ENCODE data around the gene PTPRT. TPM values are rescaled to one million over a fixed set of nuclear protein-coding genes. Genes with fewer than 3 reads are reported as not detected.

Gene PTPRT
- total RNA-seq, 4 donors from 2014 or later: 0.67 to 2.5 (median 1.0) TPM

DNA sequence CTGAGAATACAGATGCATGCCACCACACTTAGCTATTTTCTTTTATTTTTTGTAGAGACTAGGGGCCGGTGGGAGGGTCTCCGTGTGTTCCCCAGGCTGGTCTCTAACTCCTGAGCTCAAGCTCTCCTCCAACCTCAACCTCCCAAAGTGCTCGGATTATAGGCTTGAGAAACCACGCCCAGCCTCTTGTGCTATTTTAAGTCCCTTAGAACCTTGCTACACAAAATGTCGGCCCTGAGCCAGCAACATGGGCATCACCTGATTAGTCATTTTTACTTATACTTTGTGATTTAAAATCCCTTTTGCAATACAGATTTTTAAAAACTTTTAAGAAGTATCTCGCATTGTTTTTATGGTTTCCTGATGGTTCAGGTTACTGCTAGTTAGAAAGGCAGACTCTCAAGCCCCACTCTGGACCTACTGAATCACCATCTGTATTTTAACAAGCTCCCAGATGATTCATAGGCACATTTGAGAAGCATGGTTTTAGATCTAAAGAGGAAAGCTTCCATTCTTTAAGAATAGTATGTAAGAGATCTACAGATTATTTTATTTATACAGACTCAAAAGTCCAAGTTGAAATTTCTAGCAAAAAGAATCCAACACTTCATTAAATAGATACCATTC is 186.3 kb downstream of the PTPRT start:
- Histone ChIP-seq H3K36me3 (no peaks in the 10 kb centered on the region), H3K9me3 (no peaks in the 10 kb centered on the region), H3K4me1 (no peaks in the 10 kb centered on the region), H3K27ac (no peak overlapping the region), H3K4me3 (no peak overlapping the region), H3K27me3 (no peaks in the 10 kb centered on the region)
- TF ChIP-seq CTCF (IDR thresholded peaks at IDR 0.05): no peak
- no peak for TF ChIP-seq POLR2A (IDR thresholded peaks at IDR 0.05)
- DNase-seq: no peak

DNA sequence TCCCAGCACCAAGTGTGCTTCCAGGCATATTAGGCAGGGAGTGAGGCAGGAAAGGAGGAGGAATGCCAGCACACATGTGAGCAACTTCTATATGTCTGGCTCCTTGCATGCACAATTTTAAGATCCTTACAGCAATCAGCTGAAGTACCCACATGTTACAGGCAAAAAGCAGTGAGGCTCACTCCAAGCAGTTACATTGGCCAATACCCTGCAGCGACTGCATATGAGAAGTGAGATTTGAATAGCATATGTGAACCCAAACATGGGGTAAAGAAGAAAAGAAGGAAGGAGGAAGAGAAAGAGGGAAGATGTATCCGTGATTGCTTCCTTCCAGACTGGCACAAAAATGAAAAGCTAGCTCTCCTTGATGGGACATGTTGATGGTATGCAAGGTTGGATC is 193.6 kb downstream of the PTPRT start:
- Histone ChIP-seq H3K27ac (no peak overlapping the region), H3K27me3 (no peaks in the 10 kb centered on the region), H3K9me3 (no peaks in the 10 kb centered on the region), H3K36me3 (no peaks in the 10 kb centered on the region), H3K4me3 (no peak overlapping the region), H3K4me1 (no peaks in the 10 kb centered on the region)
- DNase-seq: no peak
- no peak for TF ChIP-seq CTCF (IDR thresholded peaks at IDR 0.05)
- TF ChIP-seq POLR2A (IDR thresholded peaks at IDR 0.05): no peak

DNA sequence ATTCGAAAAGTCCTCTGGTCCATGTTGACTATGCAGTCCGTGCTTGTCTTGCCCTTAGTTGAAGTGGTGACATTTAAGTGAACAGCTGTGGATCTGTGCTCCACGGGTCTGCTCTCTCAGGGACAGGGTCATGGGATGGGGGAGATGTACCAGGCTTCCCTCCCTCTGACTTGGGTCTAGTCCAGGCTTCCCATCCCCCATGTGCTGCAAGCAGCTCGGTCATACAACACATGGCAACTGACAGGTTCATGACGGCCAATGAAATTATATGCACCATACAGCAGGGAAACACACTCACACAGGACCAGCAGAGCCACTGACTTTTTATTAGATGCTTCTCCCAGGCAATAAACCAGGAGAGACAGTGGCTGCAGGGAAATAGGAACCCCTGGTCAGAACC is 201.4 kb downstream of the PTPRT start:
- no peak for DNase-seq
- Histone ChIP-seq H3K4me3 (no peak overlapping the region), H3K27ac (no peak overlapping the region), H3K4me1 (no peaks in the 10 kb centered on the region), H3K27me3 (no peaks in the 10 kb centered on the region), H3K9me3 (no peaks in the 10 kb centered on the region), H3K36me3 (no peaks in the 10 kb centered on the region)
- TF ChIP-seq CTCF (IDR thresholded peaks at IDR 0.05): no peak
- TF ChIP-seq POLR2A (IDR thresholded peaks at IDR 0.05): no peak

DNA sequence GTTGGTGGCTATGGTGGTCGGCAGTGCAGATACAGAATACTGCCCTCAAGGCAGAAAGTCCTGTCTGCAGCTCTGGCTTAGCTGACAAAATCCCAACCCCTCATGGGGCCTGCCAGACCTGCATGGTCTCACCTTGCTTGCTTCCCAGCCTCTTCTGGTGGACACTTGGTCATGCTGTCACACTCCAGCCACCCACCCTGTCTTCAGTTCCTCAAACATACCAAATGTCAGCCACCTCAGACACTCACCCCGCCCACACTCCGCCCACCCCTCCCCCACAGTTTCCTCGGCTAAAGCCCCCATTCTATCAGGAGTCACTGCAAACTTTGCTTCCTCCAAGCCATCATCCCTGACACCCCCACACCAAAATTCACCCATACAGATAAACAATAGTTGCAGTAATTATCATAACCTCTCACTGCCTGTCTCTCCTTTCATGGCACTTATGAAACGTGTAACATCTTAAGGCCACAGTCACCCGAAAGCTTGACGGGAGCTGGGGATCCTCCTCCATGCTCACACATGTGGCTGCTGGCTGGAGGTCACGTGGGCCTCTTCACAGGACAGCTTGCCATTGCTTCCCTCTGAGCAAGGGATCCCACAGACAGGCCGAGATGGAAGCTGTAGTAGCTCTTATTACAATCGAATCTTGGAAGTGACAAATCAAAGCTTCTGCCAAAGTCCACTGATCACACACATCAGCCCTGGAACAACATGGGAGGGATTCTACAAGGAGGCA is 202.2 kb downstream of the PTPRT start:
- H3K4me3 ChIP-seq: no peak overlapping the region
- no peak for DNase-seq
- no peaks in the 10 kb centered on the region for H3K36me3 ChIP-seq
- TF ChIP-seq CTCF (IDR thresholded peaks at IDR 0.05) (no peak), POLR2A (IDR thresholded peaks at IDR 0.05) (no peak)
- no peaks in the 10 kb centered on the region for H3K27me3 ChIP-seq
- no peaks in the 10 kb centered on the region for H3K9me3 ChIP-seq
- no peaks in the 10 kb centered on the region for H3K4me1 ChIP-seq
- no peak overlapping the region for H3K27ac ChIP-seq

- no peak for DNase-seq
- H3K27ac ChIP-seq: no peak overlapping the region
Observed at GRCh38 chr20:42986143-42986773, 203.4 kb downstream of the PTPRT start.

More at GRCh38 chr20:42986143-42986773, 203.4 kb downstream of the PTPRT start:
- no peaks in the 10 kb centered on the region for H3K36me3 ChIP-seq
- no peaks in the 10 kb centered on the region for H3K27me3 ChIP-seq
- H3K4me1 ChIP-seq: no peaks in the 10 kb centered on the region
- H3K4me3 ChIP-seq: no peak overlapping the region
- H3K9me3 ChIP-seq: no peaks in the 10 kb centered on the region
- no peak for TF ChIP-seq CTCF (IDR thresholded peaks at IDR 0.05)
- TF ChIP-seq POLR2A (IDR thresholded peaks at IDR 0.05): no peak

Measured in Peyer's patch (tissue), 4 donors.